Renal cortex interstitium (tissue), 15 donors: Measurements from ENCODE around the gene MRFAP1. TPM values are rescaled to one million over a fixed set of nuclear protein-coding genes. Genes with fewer than 3 reads are reported as not detected.
A peak's percentile ranks its signal among the peaks of the same experiment; 100 is the strongest.

ENCODE experiments used
- DNase-seq, 11 donors: peaks; one replicate each; pipeline ENCODE4 v3.0.0-alpha.2; 2013; ENCODE audit warnings: low read depth in 9 of 11, low spot score in 4 of 11; ENCODE audit errors: extremely low read depth in 1 of 11
- long read RNA-seq, 16 experiments: transcript quantifications; one replicate each; lab custom pipeline, GENCODE V29; 2026
- polyA plus RNA-seq, 3 donors: library from polyadenylated mRNA; unstranded; fragments of 120-200 nt; gene quantifications; one replicate each; pipeline ENCODE4 v1.2.1, GENCODE V29; 2013; ENCODE audit not compliant: insufficient read length in 3 of 3

Gene MRFAP1
- polyA plus RNA-seq, result 100 to 1,000 TPM; 389 to 459 (median 458) TPM
- long read RNA-seq, donor 1, transcript MRFAP1-204 (1 exons, 1,982 nt), result major isoform, 198 of 339 reads
- long read RNA-seq, donor 1, transcript MRFAP1-202 (2 exons, 1,584 nt), result minor isoform, 72 of 339 reads
- long read RNA-seq, donor 1, transcript MRFAP1-201 (3 exons, 2,049 nt), result minor isoform, 18 of 339 reads
- long read RNA-seq, donor 1, partial matches to known transcripts, result 22 of 339 reads
- long read RNA-seq, donor 1, other reads (novel, unspliced or antisense), result 29 of 339 reads
- long read RNA-seq, donor 2, transcript MRFAP1-204 (1 exons, 1,982 nt), result major isoform, 195 of 368 reads
- long read RNA-seq, donor 2, transcript MRFAP1-202 (2 exons, 1,584 nt), result minor isoform, 72 of 368 reads
- long read RNA-seq, donor 2, transcript MRFAP1-201 (3 exons, 2,049 nt), result minor isoform, 22 of 368 reads
- long read RNA-seq, donor 2, partial matches to known transcripts, result 70 of 368 reads
- long read RNA-seq, donor 2, other reads (novel, unspliced or antisense), result 9 of 368 reads
- long read RNA-seq, donor 3, transcript MRFAP1-202 (2 exons, 1,584 nt), result minor isoform, 100 of 913 reads
- long read RNA-seq, donor 3, transcript MRFAP1-201 (3 exons, 2,049 nt), result minor isoform, 35 of 913 reads
- long read RNA-seq, donor 3, transcript MRFAP1-204 (1 exons, 1,982 nt), result major isoform, 363 of 913 reads
- long read RNA-seq, donor 3, partial matches to known transcripts, result 120 of 913 reads
- long read RNA-seq, donor 3, other reads (novel, unspliced or antisense), result 295 of 913 reads
- long read RNA-seq, donor 4, transcript MRFAP1-204 (1 exons, 1,982 nt), result major isoform, 238 of 421 reads
- long read RNA-seq, donor 4, transcript MRFAP1-202 (2 exons, 1,584 nt), result minor isoform, 68 of 421 reads
- long read RNA-seq, donor 4, transcript MRFAP1-201 (3 exons, 2,049 nt), result minor isoform, 15 of 421 reads
- long read RNA-seq, donor 4, partial matches to known transcripts, result 76 of 421 reads
- long read RNA-seq, donor 4, other reads (novel, unspliced or antisense), result 24 of 421 reads
- long read RNA-seq, donor 5, result 0 reads
- long read RNA-seq, donor 6, transcript MRFAP1-204 (1 exons, 1,982 nt), result major isoform, 234 of 478 reads
- long read RNA-seq, donor 6, transcript MRFAP1-202 (2 exons, 1,584 nt), result minor isoform, 93 of 478 reads
- long read RNA-seq, donor 6, transcript MRFAP1-201 (3 exons, 2,049 nt), result minor isoform, 20 of 478 reads
- long read RNA-seq, donor 6, partial matches to known transcripts, result 77 of 478 reads
- long read RNA-seq, donor 6, other reads (novel, unspliced or antisense), result 54 of 478 reads
- long read RNA-seq, donor 7, transcript MRFAP1-201 (3 exons, 2,049 nt), result minor isoform, 23 of 821 reads
- long read RNA-seq, donor 7, transcript MRFAP1-204 (1 exons, 1,982 nt), result major isoform, 452 of 821 reads
- long read RNA-seq, donor 7, transcript MRFAP1-202 (2 exons, 1,584 nt), result minor isoform, 111 of 821 reads
- long read RNA-seq, donor 7, partial matches to known transcripts, result 212 of 821 reads
- long read RNA-seq, donor 7, other reads (novel, unspliced or antisense), result 23 of 821 reads
- long read RNA-seq, donor 8, result 0 reads
- long read RNA-seq, donor 9, transcript MRFAP1-202 (2 exons, 1,584 nt), result minor isoform, 70 of 373 reads
- long read RNA-seq, donor 9, transcript MRFAP1-201 (3 exons, 2,049 nt), result minor isoform, 26 of 373 reads
- long read RNA-seq, donor 9, transcript MRFAP1-204 (1 exons, 1,982 nt), result major isoform, 190 of 373 reads
- long read RNA-seq, donor 9, partial matches to known transcripts, result 80 of 373 reads
- long read RNA-seq, donor 9, other reads (novel, unspliced or antisense), result 7 of 373 reads
- long read RNA-seq, donor 10, transcript MRFAP1-204 (1 exons, 1,982 nt), result major isoform, 421 of 806 reads
- long read RNA-seq, donor 10, transcript MRFAP1-201 (3 exons, 2,049 nt), result minor isoform, 22 of 806 reads
- long read RNA-seq, donor 10, transcript MRFAP1-202 (2 exons, 1,584 nt), result minor isoform, 104 of 806 reads
- long read RNA-seq, donor 10, partial matches to known transcripts, result 157 of 806 reads
- long read RNA-seq, donor 10, other reads (novel, unspliced or antisense), result 102 of 806 reads
- long read RNA-seq, donor 11, transcript MRFAP1-204 (1 exons, 1,982 nt), result major isoform, 225 of 368 reads
- long read RNA-seq, donor 11, transcript MRFAP1-201 (3 exons, 2,049 nt), result minor isoform, 16 of 368 reads
- long read RNA-seq, donor 11, transcript MRFAP1-202 (2 exons, 1,584 nt), result minor isoform, 54 of 368 reads
- long read RNA-seq, donor 11, partial matches to known transcripts, result 67 of 368 reads
- long read RNA-seq, donor 11, other reads (novel, unspliced or antisense), result 6 of 368 reads
- long read RNA-seq, donor 12, transcript MRFAP1-204 (1 exons, 1,982 nt), result major isoform, 124 of 233 reads
- long read RNA-seq, donor 12, transcript MRFAP1-202 (2 exons, 1,584 nt), result minor isoform, 43 of 233 reads
- long read RNA-seq, donor 12, transcript MRFAP1-201 (3 exons, 2,049 nt), result minor isoform, 10 of 233 reads
- long read RNA-seq, donor 12, partial matches to known transcripts, result 32 of 233 reads
- long read RNA-seq, donor 12, other reads (novel, unspliced or antisense), result 24 of 233 reads
- long read RNA-seq, donor 13, result 0 reads
- long read RNA-seq, donor 14, transcript MRFAP1-201 (3 exons, 2,049 nt), result minor isoform, 29 of 521 reads
- long read RNA-seq, donor 14, transcript MRFAP1-202 (2 exons, 1,584 nt), result minor isoform, 90 of 521 reads
- long read RNA-seq, donor 14, transcript MRFAP1-204 (1 exons, 1,982 nt), result major isoform, 201 of 521 reads
- long read RNA-seq, donor 14, partial matches to known transcripts, result 110 of 521 reads
- long read RNA-seq, donor 14, other reads (novel, unspliced or antisense), result 91 of 521 reads
- long read RNA-seq, donor 15, transcript MRFAP1-202 (2 exons, 1,584 nt), result minor isoform, 34 of 160 reads
- long read RNA-seq, donor 15, transcript MRFAP1-204 (1 exons, 1,982 nt), result major isoform, 88 of 160 reads
- long read RNA-seq, donor 15, transcript MRFAP1-201 (3 exons, 2,049 nt), result minor isoform, 9 of 160 reads
- long read RNA-seq, donor 15, partial matches to known transcripts, result 21 of 160 reads
- long read RNA-seq, donor 15, other reads (novel, unspliced or antisense), result 7 of 160 reads
- long read RNA-seq, donor 16, transcript MRFAP1-204 (1 exons, 1,982 nt), result major isoform, 489 of 1,102 reads
- long read RNA-seq, donor 16, transcript MRFAP1-201 (3 exons, 2,049 nt), result minor isoform, 63 of 1,102 reads
- long read RNA-seq, donor 16, transcript MRFAP1-202 (2 exons, 1,584 nt), result minor isoform, 198 of 1,102 reads
- long read RNA-seq, donor 16, partial matches to known transcripts, result 292 of 1,102 reads
- long read RNA-seq, donor 16, other reads (novel, unspliced or antisense), result 60 of 1,102 reads

DNA sequence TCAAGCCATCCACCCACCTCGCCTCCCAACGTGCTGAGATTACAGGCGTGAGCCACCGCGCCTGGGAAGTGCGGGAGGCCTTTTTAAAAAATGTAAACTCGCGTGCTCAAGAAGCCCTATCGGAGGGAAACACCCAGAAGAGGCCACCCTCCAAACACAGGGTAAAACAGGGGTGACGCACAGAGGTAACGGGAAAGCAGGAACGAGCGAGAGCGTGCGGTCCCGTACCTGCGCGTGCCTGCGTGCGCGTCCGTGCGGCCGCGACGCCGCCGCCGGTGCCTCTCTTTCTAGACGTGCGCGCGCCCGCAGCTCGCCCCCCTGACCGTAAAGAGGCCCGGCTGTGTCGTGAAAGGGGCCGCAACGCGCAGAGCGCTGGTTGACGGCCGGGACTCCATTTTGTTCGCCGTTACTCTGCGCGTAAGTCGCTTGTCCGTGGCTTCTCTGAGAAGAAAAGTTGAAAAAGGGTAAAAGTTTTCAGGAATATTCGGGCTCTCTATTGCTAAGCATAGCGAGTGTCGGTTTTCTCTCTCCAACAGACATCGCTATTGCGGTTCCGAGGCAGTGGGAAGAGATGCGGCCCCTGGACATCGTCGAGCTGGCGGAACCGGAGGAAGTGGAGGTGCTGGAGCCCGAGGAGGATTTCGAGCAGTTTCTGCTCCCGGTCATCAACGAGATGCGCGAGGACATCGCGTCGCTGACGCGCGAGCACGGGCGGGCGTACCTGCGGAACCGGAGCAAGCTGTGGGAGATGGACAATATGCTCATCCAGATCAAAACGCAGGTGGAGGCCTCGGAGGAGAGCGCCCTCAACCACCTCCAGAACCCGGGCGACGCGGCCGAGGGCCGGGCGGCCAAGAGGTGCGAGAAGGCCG lies at the start of gene MRFAP1:
MRFAP1 (plus strand) TSS at position 394 of the 872 bp plus-strand sequence; CDS start at position 572, 178 bp downstream.
- peak; percentile 85 to 95 (median 91) for DNase-seq

DNA sequence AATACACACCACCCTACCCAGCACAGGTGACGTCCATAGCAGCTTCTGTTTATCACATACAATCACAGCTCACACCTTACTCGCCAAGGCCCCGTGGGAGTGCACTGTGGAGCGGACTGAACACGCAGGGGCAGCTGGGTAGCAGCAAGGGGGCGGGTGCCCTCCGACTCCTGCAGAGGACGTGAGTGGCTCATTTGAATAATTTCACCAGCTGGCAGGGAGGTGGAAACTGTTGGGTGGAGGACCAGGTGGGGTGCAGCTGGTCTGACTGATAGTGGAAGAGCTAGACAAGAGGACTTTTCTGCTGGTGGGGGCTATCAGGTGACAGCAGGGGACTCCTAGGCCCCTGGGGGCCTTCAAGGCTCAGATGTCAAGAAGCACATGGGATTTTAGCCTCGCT lies 49.2 kb upstream of the MRFAP1 start:
- no peak for DNase-seq

DNA sequence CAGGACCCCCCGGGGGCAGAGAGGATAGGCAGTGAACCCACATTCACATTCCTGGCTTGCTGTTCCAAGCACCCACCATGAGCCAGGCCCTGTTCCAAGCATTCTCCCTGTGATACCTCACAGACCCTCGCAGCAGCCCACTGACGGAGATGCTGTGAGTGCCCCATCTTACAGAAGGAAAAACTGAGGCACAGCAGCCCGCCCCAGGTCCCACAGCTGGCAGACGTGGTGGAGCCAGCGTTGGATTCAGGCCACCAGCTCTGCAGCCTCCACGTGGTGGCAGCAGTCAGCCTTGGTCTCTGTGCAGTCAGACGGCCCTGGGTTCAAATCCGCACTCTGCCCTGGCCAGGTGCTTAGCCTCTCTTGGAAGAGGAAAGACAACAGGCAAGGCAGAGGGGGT lies 48.7 kb upstream of the MRFAP1 start:
- DNase-seq, result no peak

DNA sequence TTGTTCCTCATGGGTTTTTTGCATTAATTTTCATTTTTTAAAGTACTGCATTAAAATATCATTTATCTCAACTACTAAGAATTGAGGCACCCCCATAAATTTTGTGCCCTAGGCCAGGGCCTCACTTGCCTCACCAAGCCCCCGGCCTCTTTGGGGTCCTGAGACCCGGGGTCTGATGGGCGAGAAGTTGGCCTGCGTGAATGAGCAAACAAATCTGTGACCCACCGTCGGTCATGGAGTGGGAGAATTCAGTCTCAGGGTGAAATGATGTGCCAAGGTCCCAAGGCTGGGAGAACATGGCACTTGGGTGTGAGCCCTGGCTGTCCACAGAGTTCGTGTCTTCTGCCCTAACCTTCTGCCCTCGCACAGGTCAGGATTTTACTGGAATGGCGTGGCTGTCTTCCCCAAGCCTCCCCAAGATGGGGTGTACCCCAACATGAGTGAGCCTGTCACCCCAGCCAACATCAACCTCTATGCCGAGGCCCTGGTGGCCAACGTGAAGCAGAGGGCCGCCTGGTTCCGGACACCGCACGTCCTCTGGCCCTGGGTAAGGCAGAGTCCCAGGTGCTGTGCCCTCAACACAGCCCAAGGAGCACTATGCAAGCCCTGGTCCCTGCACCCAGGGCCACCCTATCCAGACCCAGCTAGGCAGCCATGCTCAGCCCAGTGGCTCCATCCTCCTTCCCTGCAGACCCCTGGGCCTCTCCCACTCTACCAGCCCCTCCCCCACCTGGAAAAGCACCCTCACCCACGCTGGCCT lies 47.5 kb upstream of the MRFAP1 start:
- no peak for DNase-seq

DNA sequence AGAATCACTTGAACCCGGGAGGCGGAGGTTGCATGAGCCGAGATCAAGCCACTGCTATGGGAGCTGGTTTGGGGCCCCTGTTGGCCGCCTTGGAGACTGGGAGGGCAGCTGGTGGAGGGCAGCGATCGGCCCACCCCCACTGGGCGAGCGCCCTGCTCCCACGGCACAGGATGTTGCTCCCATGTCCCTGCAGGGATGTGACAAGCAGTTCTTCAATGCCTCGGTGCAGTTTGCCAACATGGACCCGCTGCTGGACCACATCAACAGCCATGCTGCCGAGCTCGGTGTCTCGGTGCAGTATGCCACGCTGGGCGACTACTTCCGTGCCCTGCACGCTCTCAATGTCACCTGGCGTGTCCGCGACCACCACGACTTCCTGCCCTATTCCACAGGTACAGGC lies 46.1 kb upstream of the MRFAP1 start:
- no peak for DNase-seq

DNA sequence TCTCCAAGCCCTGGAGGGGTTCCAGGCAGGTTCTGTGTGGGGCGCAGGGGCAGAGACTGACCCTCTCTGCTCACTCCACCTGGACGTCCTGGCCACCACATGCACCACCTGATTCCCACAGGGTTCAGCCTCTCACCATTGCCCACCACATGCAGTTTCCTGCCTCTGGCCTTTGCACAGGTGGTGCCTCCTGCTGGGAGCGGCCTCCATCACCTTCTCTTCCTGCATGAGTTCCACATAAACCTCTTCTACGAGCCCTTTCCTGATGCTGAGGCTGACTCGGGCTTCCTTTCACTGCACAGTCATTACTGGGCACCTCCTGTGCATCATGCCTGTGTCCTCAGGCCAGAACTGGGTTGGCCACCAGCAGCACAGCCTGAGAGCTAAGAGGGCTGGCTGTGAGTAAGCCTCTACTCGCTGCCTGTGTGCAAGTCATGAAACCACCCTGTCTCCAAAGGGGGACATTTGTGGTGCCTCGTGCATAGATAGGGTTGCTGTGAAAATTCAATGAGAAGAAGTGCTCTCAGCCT lies 45.6 kb upstream of the MRFAP1 start:
- DNase-seq, result no peak

DNA sequence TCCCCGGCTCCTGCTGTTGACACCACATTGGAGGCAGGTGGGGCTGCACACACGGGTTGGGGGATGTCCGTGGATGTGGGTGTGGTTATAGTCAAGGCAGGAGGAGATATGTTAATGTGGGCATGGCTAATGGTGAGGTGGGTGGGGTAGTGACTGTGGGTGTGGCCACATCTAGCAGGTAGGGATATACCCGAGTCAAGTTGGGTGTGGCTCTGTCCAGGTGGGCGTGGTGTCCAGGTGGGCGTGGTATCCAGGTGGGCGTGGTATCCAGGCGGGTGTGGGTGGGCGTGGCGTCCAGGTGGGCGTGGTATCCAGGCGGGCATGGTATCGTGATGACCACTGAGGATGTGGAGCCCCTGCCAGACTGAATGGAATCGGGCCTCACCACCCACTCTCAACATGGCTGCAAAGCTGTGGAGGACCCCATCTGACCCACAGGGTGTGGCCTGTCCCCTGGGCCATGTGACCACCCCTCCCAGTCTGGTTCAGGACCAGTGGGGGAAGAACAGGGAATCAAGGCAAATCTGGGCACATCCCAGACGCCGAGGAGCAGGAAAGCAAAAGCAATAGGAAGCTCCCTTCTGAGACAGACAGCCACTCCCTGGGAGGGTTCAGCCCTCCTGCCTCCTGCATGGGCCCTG lies 44.5 kb upstream of the MRFAP1 start:
- no peak for DNase-seq

DNA sequence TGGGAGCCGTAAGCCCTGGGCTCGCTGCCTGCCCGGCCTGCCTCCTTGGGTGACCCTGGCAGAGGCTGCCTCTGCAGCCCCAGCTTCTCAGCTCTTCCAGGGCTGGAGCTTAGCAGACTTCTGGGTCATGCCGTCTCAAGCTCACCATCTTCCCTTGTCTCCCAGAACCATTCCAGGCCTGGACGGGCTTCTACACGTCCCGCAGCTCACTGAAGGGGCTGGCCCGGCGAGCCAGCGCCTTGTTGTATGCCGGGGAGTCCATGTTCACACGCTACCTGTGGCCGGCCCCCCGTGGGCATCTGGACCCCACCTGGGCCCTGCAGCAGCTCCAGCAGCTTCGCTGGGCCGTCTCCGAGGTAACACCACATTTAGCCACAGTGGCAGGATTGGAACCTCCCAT lies 43.5 kb upstream of the MRFAP1 start:
- no peak for DNase-seq

DNA sequence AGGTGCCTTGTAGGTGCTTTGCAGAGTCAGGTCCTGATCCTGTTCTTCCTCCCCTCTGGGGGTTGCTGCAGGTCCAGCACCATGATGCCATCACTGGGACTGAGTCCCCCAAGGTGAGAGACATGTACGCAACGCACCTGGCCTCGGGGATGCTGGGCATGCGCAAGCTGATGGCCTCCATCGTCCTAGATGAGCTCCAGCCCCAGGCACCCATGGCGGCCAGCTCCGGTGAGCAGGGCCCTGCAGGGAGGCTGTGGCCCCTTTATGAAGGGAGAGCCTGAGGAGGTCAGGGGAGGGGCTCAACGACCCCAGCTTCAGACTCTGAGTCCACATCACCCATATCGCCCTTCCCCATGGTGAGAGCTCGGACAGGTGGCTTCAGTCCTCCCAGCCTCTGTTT lies 42.4 kb upstream of the MRFAP1 start:
- no peak for DNase-seq

DNA sequence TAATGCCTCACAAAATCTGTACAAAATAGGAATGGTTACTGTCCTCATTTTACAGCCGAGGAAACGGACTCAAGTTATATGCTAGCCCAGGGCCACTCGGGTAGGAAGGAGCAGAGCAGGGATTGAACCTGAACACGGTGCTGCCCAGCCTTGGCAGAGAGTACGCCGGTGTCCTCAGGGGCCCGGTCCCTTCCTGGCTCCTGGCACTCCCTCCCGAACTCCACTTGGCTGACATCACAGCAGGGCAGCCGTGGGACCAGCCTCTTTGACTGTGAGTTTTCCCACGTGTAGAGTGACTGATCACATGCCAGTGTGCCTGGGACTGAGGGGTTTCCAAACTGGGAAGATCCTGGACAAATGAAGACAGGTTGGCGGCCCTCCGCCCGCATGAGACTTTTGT lies 41.8 kb upstream of the MRFAP1 start:
- no peak for DNase-seq

DNA sequence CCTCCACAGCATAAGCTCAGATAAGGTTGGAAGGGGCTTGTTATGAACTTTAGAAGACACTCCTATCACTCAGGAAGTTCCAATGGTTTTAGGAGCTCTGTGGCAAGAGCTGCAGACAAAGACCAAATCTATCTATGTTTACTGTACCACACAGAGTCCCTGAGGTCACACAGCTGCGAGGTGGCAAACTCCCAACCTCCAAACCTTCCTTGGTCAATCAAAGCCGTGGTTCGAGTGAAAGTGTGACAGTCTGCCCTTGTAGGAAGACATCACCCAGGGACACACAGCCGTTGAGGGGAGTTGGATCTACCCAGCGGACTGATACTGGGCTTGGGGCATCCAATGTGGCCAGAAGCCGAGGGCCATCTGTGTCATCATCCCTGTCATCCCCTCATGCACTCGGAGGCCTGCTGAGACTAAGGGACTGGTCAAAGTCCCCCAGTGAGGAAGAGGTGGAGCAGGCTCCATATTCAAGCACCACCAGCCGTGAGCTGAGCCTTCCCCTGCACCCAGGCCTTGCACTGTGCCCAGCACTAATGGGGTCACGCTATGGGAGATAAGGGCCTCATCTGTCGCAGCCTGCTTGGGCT lies 38.7 kb upstream of the MRFAP1 start:
- DNase-seq, result no peak

DNA sequence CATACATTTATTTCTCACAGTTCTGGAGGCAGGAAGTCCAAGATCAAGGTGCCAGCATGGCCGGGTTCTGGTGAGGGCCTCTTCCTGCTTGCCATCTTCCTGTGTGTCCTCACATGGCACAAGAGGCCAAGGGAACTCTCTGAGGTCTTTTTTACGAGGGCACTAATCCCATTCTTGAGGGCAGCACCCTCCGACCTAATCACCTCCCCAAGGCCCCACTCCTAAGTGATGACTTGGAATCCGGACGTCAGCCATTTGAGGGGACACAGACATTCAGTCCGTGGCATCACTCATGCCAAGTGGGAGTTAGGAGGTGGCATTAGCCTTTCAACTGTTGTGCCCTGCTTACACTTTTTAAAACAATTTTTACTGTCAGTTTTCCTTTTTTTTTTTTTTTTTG lies 38.2 kb upstream of the MRFAP1 start:
- no peak for DNase-seq

DNA sequence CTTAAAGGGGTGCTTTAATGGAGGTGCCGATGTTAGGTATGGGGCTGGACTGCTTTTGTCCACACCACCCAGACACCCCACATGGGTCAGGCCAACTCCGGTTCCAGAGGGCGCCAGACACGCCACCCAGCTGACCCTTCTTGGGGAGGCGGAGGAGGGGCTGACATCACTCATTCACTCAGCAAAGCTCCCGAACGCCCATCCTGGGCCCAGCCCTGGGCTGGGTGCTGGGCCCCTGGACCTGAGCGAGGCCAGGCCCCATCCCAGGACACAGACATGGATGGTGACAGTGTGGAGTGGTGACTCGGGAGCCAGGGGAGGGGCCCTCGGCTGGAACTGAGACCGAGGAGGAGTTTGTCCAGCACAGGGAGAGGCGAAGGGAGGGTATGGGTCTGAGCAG lies 37.4 kb upstream of the MRFAP1 start:
- DNase-seq, result no peak
